GM12878 (cell line): ENCODE results near the gene SEMA4D. TPM values are rescaled to one million over a fixed set of nuclear protein-coding genes. Genes with fewer than 3 reads are reported as not detected.

Source experiments
- ATAC-seq: fragments of 200-7000 bp; cut with Tn5 transposase; 3 replicates; pipeline ENCODE4 v1.9.1; 2020; ENCODE audit warnings: mild to moderate bottlenecking, moderate library complexity
- BruUV-seq: library from RNA; stranded (reverse); fragments of 400-500 nt; replicated peaks from 2 replicates; lab custom pipeline; 2021; lab: Mats Ljungman, UMichigan
- CTCF ChIA-PET: fragments of 300-600 bp; sonication (Branson Sonifier 250); formaldehyde crosslinking; extraction: SDS; loops from one replicate; lab custom pipeline; 2021; ENCODE audit warnings: inconsistent platforms; lab: Yijun Ruan, JAX
- POLR2A ChIA-PET: fragments of 350-600 bp; formaldehyde crosslinking; extraction: SDS; loops from one replicate; lab custom pipeline; 2021; ENCODE audit warnings: inconsistent platforms; lab: Charles Lee
- RAD21 ChIA-PET: fragments of 300-600 bp; sonication (Branson Sonifier 250); formaldehyde crosslinking; loops from one replicate; lab custom pipeline; 2023; ENCODE audit warnings: antibody characterized with exemption; ENCODE audit not compliant: unreplicated experiment; lab: Charles Lee
- SMC1A ChIA-PET: fragments of 300-600 bp; sonication (Branson Sonifier 250); formaldehyde crosslinking; loops from one replicate; lab custom pipeline; 2023; ENCODE audit not compliant: unreplicated experiment, uncharacterized antibody; lab: Charles Lee
- DNase-seq: peaks from one replicate; pipeline ENCODE4 v3.0.0-alpha.2; 2011; ENCODE audit warnings: low read depth, low spot score
- FAIRE-seq: peaks from 3 replicates; lab custom pipeline; 2011; peaks lifted over from hg19 to GRCh38; lab: Jason Lieb, UNC
- H2AFZ ChIP-seq: 2 replicates; pipeline ENCODE4 v1.6.0; 2011; ENCODE audit warnings: low read depth, low read length, control low read depth; ENCODE audit not compliant: control insufficient read depth
- H3K27ac ChIP-seq: 2 replicates; pipeline ENCODE4 v1.5.1; 2011; ENCODE audit warnings: control low read depth; ENCODE audit not compliant: control insufficient read depth, insufficient read depth
- H3K27me3 ChIP-seq, 2 experiments: replicated peaks in 1 of 2; 2 replicates each; pipeline versions ENCODE4 v1.6.0 to v1.6.1; 2011; ENCODE audit warnings: low read length in 1 of 2; ENCODE audit not compliant: control insufficient read depth in 2 of 2, insufficient read depth in 2 of 2
- H3K36me3 ChIP-seq, 2 experiments: 2 replicates each; pipeline ENCODE4 v1.5.1; 2011; ENCODE audit warnings: low read length in 1 of 2; ENCODE audit not compliant: control insufficient read depth in 2 of 2, insufficient read depth in 2 of 2
- H3K4me1 ChIP-seq: 2 replicates; pipeline ENCODE4 v1.6.1; 2011; ENCODE audit warnings: mild to moderate bottlenecking, low read length, moderate library complexity, mixed read lengths; ENCODE audit not compliant: control insufficient read depth, insufficient read depth
- H3K4me2 ChIP-seq: 2 replicates; pipeline ENCODE4 v1.6.0; 2011; ENCODE audit warnings: control low read depth; ENCODE audit not compliant: control insufficient read depth, insufficient read depth
- H3K4me3 ChIP-seq: fragments of 200-600 bp; sonication (generic); 2 replicates; pipeline ENCODE4 v1.5.1; 2016
- H3K79me2 ChIP-seq: 2 replicates; pipeline ENCODE4 v1.6.0; 2011; ENCODE audit warnings: low read length; ENCODE audit not compliant: control insufficient read depth, insufficient read depth
- H3K9ac ChIP-seq: 2 replicates; pipeline ENCODE4 v1.8.0; 2011; ENCODE audit warnings: low read length, control low read depth, mixed read lengths; ENCODE audit not compliant: control insufficient read depth, insufficient read depth
- H3K9me3 ChIP-seq: replicated peaks from 3 replicates; pipeline ENCODE4 v1.5.1; 2011; ENCODE audit warnings: mild to moderate bottlenecking, low read length; ENCODE audit not compliant: control insufficient read depth, insufficient read depth
- H4K20me1 ChIP-seq: 2 replicates; pipeline ENCODE4 v1.6.0; 2011; ENCODE audit not compliant: control insufficient read depth, insufficient read depth
- BCL11A ChIP-seq: IDR thresholded peaks from 2 replicates; pipeline ENCODE4 v1.6.1; 2011; ENCODE audit warnings: low read depth, low read length
- ESRRA ChIP-seq: IDR thresholded peaks from 2 replicates; pipeline ENCODE4 v1.6.1; 2012; ENCODE audit warnings: mild to moderate bottlenecking, low read length, improper control_type of control experiment
- JUNB ChIP-seq: IDR thresholded peaks from 2 replicates; pipeline ENCODE4 v1.6.1; 2016; ENCODE audit warnings: antibody characterized with exemption, mild to moderate bottlenecking
- MXI1 ChIP-seq: fragments of 150-350 bp; IDR thresholded peaks from 2 replicates; pipeline ENCODE4 v1.6.1; 2011; ENCODE audit warnings: low read depth, mild to moderate bottlenecking, inconsistent platforms, low read length, improper control_type of control experiment
- NR2C1 ChIP-seq: fragments of 450-650 bp; IDR thresholded peaks from 2 replicates; pipeline ENCODE4 v1.6.1; 2017; ENCODE audit warnings: antibody characterized with exemption, mild to moderate bottlenecking, moderate library complexity
- RUNX3 ChIP-seq: IDR thresholded peaks from 2 replicates; pipeline ENCODE4 v1.6.1; 2012; ENCODE audit warnings: low read length, inconsistent platforms
- SMC3 ChIP-seq: IDR thresholded peaks from 2 replicates; pipeline ENCODE4 v1.6.1; 2011; ENCODE audit warnings: low read length, improper control_type of control experiment, borderline replicate concordance
- SP1 ChIP-seq: IDR thresholded peaks from one replicate; pipeline ENCODE4 v1.6.1; 2011; ENCODE audit warnings: low read depth, low read length
- SRF ChIP-seq, 2 experiments: IDR thresholded peaks; 2 replicates each; pipeline ENCODE4 v1.6.1; 2011; ENCODE audit warnings: low read depth in 2 of 2, low read length in 2 of 2, mild to moderate bottlenecking in 1 of 2, moderate library complexity in 1 of 2
- ZNF217 ChIP-seq: fragments of 450-650 bp; IDR thresholded peaks from 2 replicates; pipeline ENCODE4 v1.6.1; 2017; ENCODE audit warnings: antibody characterized with exemption, mild to moderate bottlenecking
- ZNF384 ChIP-seq: IDR thresholded peaks from 2 replicates; pipeline ENCODE4 v1.6.1; 2012; ENCODE audit warnings: low read depth, mild to moderate bottlenecking, low read length, improper control_type of control experiment, borderline replicate concordance
- WGBS: methylation state at CpG from one replicate; pipeline ENCODE4 v1.1.6; 2016; ENCODE audit warnings: low lambda C conversion rate; ENCODE audit not compliant: insufficient replicate concordance, insufficient coverage; ENCODE audit errors: missing lambda C conversion rate; 5-methylcytosine and 5-hydroxymethylcytosine counted together
- in situ Hi-C: fragments of 300-500 bp; cut with MboI; formaldehyde crosslinking; loops from 9 replicates; pipeline ENCODE4 v1.14.3; 2018; ENCODE audit warnings: mixed read lengths
- intact Hi-C: fragments of 100-400 bp; cut with micrococcal nuclease; formaldehyde crosslinking; loops from one replicate; pipeline ENCODE4 v1.14.2; 2022; ENCODE audit not compliant: unreplicated experiment
- polyA plus RNA-seq, 11 experiments: library from polyadenylated mRNA; depleted of rRNA in 4 of 11; unstranded in 6 of 11; stranded (reverse) in 5 of 11; fragments of >200 nt; fragmentation: Nextera tagmentation in 4 of 11; fragmentation: Illumina TruSeq in 1 of 11; extraction: Ambion mirVana in 4 of 11; extraction: Trizol in 1 of 11; gene quantifications; 1 replicate in 1 of 11; 2 replicates in 10 of 11; pipeline versions ENCODE4 v1.2.1 to v1.2.3, GENCODE V29; 2011 to 2016; ENCODE audit warnings: inconsistent platforms in 2 of 11, missing spikeins in 2 of 11, low read depth in 1 of 11
- total RNA-seq, 4 experiments: library from RNA; depleted of rRNA in 3 of 4; stranded (reverse); fragments of >200 nt in 3 of 4; fragmentation: Illumina TruSeq in 1 of 4; extraction: Trizol in 1 of 4; gene quantifications; 2 replicates each; pipeline versions ENCODE4 v1.2.1 to v1.2.3, GENCODE V29; 2013 to 2021
- TF ChIP-seq, protein P1 (sequence below): fragments of 450-650 bp; formaldehyde crosslinking; IDR thresholded peaks from 2 replicates; pipeline ENCODE4 v1.4.0; 2022; ENCODE audit warnings: mild to moderate bottlenecking, moderate library complexity
- TF ChIP-seq, protein P2 (sequence below): fragments of 450-650 bp; IDR thresholded peaks from 2 replicates; pipeline ENCODE4 v1.6.1; 2016; ENCODE audit warnings: mild to moderate bottlenecking, moderate library complexity, borderline replicate concordance
- TF ChIP-seq, protein P3 (sequence below): IDR thresholded peaks from 2 replicates; pipeline ENCODE4 v1.6.1; 2011; ENCODE audit warnings: borderline replicate concordance, low read depth, mild to moderate bottlenecking, moderate library complexity, low read length; ENCODE audit not compliant: insufficient read depth, poor library complexity, severe bottlenecking

Gene SEMA4D
- total and polyA plus RNA-seq, 10 of the 15 experiments (the other 5 are each of a cell fraction or from before 2014, with no cell fraction given), result 15.1 to 136 (median 39.6) TPM

DNA sequence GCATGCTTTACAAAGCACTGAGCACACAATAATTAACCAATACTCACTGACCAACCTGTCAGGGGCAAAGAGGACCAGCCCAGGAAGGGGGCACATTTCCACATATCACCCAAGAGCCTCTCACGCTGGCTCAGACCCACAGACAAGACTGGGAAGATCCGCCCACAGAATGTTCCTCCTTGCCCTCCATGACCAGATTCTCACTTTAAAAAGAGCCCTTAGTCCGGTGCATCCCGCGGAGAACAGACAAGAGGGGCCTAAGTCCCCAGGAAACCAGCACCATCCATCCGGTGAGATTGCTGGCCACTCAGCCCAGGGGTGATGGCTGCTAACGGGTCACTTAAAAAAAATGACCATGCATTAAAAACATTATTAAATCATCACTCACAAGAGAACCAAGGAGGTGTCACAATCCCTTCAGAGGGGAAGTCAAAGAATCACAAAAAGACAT is 32.9 kb downstream of the SEMA4D start:
- BruUV-seq, result no TSS peak
- peaks cover 7 to 9% of the 10 kb centered on the region in 2 experiments; a peak in 3 of 4 replicates for H3K36me3 ChIP-seq
- H3K4me1 ChIP-seq, result peaks cover 89% of the 10 kb centered on the region
- in situ Hi-C loops, result no loop called here
- ChIA-PET CTCF (interaction anchor here (0.8 to 2.4 kb wide), 9 partner anchors 26 to 84 kb away, joined by 3 to 27 read pairs (median 4); no protein-coding TSS in a partner anchor), POLR2A (interaction anchor here (1.2 to 1.9 kb wide), 6 partner anchors 9 to 71 kb away, joined by 3 to 5 read pairs (median 4); no protein-coding TSS in a partner anchor), RAD21 (interaction anchor here (0.6 to 4.8 kb wide), 14 partner anchors 17 to 83 kb away, joined by 3 to 32 read pairs (median 6); no protein-coding TSS in a partner anchor), SMC1A (interaction anchor here (0.9 to 2.3 kb wide), 19 partner anchors 15 to 142 kb away, joined by 3 to 19 read pairs (median 4); no protein-coding TSS in a partner anchor)
- H3K79me2 ChIP-seq, result peaks cover 93% of the 10 kb centered on the region
- H3K27ac ChIP-seq, result peak overlapping the region; percentile 99
- intact Hi-C loops, result loop anchor here (2.0 kb wide), 1 partner anchor 58 kb away; no protein-coding TSS in a partner anchor
- H2AFZ ChIP-seq, result no peak overlapping the region
- H3K4me3 ChIP-seq, result peak overlapping the region; percentile 55; the same call in 1 of the 2 replicates
- FAIRE-seq (no peak), ATAC-seq (no peak), DNase-seq (no peak)
- H3K9ac ChIP-seq, result peak overlapping the region; percentile 82
- no peaks in the 10 kb centered on the region for H3K27me3 ChIP-seq
- 0 out of 2 replicates have a peak, but pooled peaks cover 2% of the 10 kb centered on the region for H4K20me1 ChIP-seq
- WGBS, result 22% methylated on average over 7 of the region's 7 CpGs
- peak overlapping the region; percentile 100 for H3K4me2 ChIP-seq
- no peaks in the 10 kb centered on the region for H3K9me3 ChIP-seq
- TF ChIP-seq MXI1, result no peak
- TF ChIP-seq, protein P1, sequence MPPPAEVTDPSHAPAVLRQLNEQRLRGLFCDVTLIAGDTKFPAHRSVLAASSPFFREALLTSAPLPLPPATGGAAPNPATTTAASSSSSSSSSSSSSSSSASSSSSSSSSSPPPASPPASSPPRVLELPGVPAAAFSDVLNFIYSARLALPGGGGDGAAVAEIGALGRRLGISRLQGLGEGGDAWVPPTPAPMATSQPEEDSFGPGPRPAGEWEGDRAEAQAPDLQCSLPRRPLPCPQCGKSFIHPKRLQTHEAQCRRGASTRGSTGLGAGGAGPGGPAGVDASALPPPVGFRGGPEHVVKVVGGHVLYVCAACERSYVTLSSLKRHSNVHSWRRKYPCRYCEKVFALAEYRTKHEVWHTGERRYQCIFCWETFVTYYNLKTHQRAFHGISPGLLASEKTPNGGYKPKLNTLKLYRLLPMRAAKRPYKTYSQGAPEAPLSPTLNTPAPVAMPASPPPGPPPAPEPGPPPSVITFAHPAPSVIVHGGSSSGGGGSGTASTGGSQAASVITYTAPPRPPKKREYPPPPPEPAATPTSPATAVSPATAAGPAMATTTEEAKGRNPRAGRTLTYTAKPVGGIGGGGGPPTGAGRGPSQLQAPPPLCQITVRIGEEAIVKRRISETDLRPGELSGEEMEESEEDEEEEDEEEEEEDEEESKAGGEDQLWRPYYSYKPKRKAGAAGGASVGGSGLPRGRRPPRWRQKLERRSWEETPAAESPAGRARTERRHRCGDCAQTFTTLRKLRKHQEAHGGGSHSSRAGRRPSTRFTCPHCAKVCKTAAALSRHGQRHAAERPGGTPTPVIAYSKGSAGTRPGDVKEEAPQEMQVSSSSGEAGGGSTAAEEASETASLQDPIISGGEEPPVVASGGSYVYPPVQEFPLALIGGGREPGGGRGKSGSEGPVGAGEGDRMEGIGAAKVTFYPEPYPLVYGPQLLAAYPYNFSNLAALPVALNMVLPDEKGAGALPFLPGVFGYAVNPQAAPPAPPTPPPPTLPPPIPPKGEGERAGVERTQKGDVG, result no peak
- TF ChIP-seq, protein P2, sequence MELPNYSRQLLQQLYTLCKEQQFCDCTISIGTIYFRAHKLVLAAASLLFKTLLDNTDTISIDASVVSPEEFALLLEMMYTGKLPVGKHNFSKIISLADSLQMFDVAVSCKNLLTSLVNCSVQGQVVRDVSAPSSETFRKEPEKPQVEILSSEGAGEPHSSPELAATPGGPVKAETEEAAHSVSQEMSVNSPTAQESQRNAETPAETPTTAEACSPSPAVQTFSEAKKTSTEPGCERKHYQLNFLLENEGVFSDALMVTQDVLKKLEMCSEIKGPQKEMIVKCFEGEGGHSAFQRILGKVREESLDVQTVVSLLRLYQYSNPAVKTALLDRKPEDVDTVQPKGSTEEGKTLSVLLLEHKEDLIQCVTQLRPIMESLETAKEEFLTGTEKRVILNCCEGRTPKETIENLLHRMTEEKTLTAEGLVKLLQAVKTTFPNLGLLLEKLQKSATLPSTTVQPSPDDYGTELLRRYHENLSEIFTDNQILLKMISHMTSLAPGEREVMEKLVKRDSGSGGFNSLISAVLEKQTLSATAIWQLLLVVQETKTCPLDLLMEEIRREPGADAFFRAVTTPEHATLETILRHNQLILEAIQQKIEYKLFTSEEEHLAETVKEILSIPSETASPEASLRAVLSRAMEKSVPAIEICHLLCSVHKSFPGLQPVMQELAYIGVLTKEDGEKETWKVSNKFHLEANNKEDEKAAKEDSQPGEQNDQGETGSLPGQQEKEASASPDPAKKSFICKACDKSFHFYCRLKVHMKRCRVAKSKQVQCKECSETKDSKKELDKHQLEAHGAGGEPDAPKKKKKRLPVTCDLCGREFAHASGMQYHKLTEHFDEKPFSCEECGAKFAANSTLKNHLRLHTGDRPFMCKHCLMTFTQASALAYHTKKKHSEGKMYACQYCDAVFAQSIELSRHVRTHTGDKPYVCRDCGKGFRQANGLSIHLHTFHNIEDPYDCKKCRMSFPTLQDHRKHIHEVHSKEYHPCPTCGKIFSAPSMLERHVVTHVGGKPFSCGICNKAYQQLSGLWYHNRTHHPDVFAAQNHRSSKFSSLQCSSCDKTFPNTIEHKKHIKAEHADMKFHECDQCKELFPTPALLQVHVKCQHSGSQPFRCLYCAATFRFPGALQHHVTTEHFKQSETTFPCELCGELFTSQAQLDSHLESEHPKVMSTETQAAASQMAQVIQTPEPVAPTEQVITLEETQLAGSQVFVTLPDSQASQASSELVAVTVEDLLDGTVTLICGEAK, result no peak
- TF ChIP-seq JUNB, result no peak
- TF ChIP-seq SMC3, result no peak
- no peak for TF ChIP-seq BCL11A
- TF ChIP-seq SP1, result no peak
- TF ChIP-seq ZNF217, result no peak
- TF ChIP-seq ESRRA, result no peak
- no peak for TF ChIP-seq RUNX3
- no peak for TF ChIP-seq SRF (IDR thresholded peaks at IDR 0.05; ENCODE audit: low read depth in 2 of 2, low read length in 2 of 2)
- TF ChIP-seq ZNF384, result no peak
- TF ChIP-seq NR2C1, result no peak
- TF ChIP-seq, protein P3, sequence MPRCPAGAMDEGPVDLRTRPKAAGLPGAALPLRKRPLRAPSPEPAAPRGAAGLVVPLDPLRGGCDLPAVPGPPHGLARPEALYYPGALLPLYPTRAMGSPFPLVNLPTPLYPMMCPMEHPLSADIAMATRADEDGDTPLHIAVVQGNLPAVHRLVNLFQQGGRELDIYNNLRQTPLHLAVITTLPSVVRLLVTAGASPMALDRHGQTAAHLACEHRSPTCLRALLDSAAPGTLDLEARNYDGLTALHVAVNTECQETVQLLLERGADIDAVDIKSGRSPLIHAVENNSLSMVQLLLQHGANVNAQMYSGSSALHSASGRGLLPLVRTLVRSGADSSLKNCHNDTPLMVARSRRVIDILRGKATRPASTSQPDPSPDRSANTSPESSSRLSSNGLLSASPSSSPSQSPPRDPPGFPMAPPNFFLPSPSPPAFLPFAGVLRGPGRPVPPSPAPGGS, result no peak
